A673 (cell line): ENCODE data around the gene CYLD. TPM values are rescaled to one million over a fixed set of nuclear protein-coding genes. Genes with fewer than 3 reads are reported as not detected.

Experiments used
- BruUV-seq: library from RNA; stranded (reverse); fragments of 400-500 nt; replicated peaks from 2 replicates; lab custom pipeline; 2021; lab: Mats Ljungman, UMichigan
- CTCF ChIA-PET: fragments of 300-600 bp; sonication (Branson Sonifier 250); formaldehyde crosslinking; loops from one replicate; lab custom pipeline; 2022; ENCODE audit warnings: antibody characterized with exemption; lab: Charles Lee
- POLR2A ChIA-PET: fragments of 300-600 bp; sonication (Branson Sonifier 250); formaldehyde crosslinking; loops from one replicate; lab custom pipeline; 2022; ENCODE audit warnings: antibody characterized with exemption; ENCODE audit not compliant: low non-redundant PET; lab: Charles Lee
- DNase-seq: peaks from one replicate; pipeline ENCODE4 v3.0.0-alpha.2; 2015; ENCODE audit warnings: low spot score
- H3K27ac ChIP-seq: fragments of 200-600 bp; sonication (generic); 2 replicates; pipeline ENCODE4 v1.5.1; 2016; ENCODE audit warnings: mixed run types, low read depth, mild to moderate bottlenecking, mixed read lengths, antibody characterized with exemption, low read length; ENCODE audit not compliant: poor library complexity, severe bottlenecking
- H3K27me3 ChIP-seq: fragments of 200-600 bp; sonication (generic); replicated peaks from 2 replicates; pipeline ENCODE4 v1.6.1; 2017; ENCODE audit warnings: mixed run types, low read depth, mild to moderate bottlenecking, mixed read lengths, antibody characterized with exemption, low read length; ENCODE audit not compliant: insufficient read depth, poor library complexity
- H3K36me3 ChIP-seq: fragments of 200-600 bp; sonication (generic); 2 replicates; pipeline ENCODE4 v1.6.1; 2016; ENCODE audit warnings: mixed run types, mild to moderate bottlenecking, mixed read lengths, antibody characterized with exemption, low read length; ENCODE audit not compliant: insufficient read depth, poor library complexity, severe bottlenecking
- H3K4me1 ChIP-seq: fragments of 200-600 bp; sonication (generic); 2 replicates; pipeline ENCODE4 v1.6.1; 2017; ENCODE audit warnings: mixed run types, mild to moderate bottlenecking, mixed read lengths, antibody characterized with exemption, low read length; ENCODE audit not compliant: insufficient read depth, poor library complexity, severe bottlenecking
- H3K4me3 ChIP-seq: fragments of 200-600 bp; sonication (generic); 2 replicates; pipeline ENCODE4 v1.5.1; 2016; ENCODE audit warnings: low read depth, mixed run types, mild to moderate bottlenecking, mixed read lengths, low read length; ENCODE audit not compliant: poor library complexity, severe bottlenecking
- H3K9me3 ChIP-seq: fragments of 200-600 bp; sonication (generic); 2 replicates; pipeline ENCODE4 v1.6.1; 2016; ENCODE audit warnings: mixed run types, low read depth, mild to moderate bottlenecking, mixed read lengths, antibody characterized with exemption, low read length; ENCODE audit not compliant: poor library complexity, severe bottlenecking
- EZH2 ChIP-seq: fragments of 200-600 bp; sonication (generic); IDR thresholded peaks from 2 replicates; pipeline ENCODE4 v1.6.1; 2017; ENCODE audit warnings: borderline replicate concordance, low read depth, mild to moderate bottlenecking, mixed read lengths, antibody characterized with exemption, low read length; ENCODE audit not compliant: poor library complexity, severe bottlenecking
- intact Hi-C: fragments of 100-400 bp; cut with micrococcal nuclease; formaldehyde crosslinking; loops from one replicate; pipeline ENCODE4 v1.10.0; 2022; ENCODE audit not compliant: unreplicated experiment
- total RNA-seq: library from RNA; stranded (reverse); gene quantifications from 2 replicates; pipeline ENCODE4 v1.2.3, GENCODE V29; 2021
- TF ChIP-seq, protein P1 (sequence below): fragments of 300-800, 200-600 bp; sonication (generic); conservative IDR thresholded peaks from 2 replicates; pipeline ENCODE4 v1.5.1; 2017; ENCODE audit warnings: low read depth, mild to moderate bottlenecking, antibody characterized with exemption, low read length, moderate library complexity, mixed read lengths

Gene CYLD
- total RNA-seq, 1 experiment from 2014 or later, result 6.3 TPM

GRCh38 chr16:50739031-50739430 is 2.9 kb upstream of the CYLD start:
- TF ChIP-seq EZH2, result no peak
- ChIA-PET POLR2A (no interaction called here), CTCF (no interaction called here)
- no peaks in the 10 kb centered on the region for H3K36me3 ChIP-seq
- no peak overlapping the region for H3K27ac ChIP-seq
- no peaks in the 10 kb centered on the region for H3K9me3 ChIP-seq
- no peaks in the 10 kb centered on the region for H3K4me1 ChIP-seq
- intact Hi-C loops, result no loop called here
- no peak overlapping the region for H3K4me3 ChIP-seq
- no peak for DNase-seq
- H3K27me3 ChIP-seq, result peaks cover 31% of the 10 kb centered on the region
- no TSS peak for BruUV-seq

GRCh38 chr16:50740736-50741135 is 1.1 kb upstream of the CYLD start:
- DNase-seq, result no peak
- ChIA-PET CTCF (no interaction called here), POLR2A (no interaction called here)
- intact Hi-C loops, result no loop called here
- Histone ChIP-seq H3K9me3 (no peaks in the 10 kb centered on the region), H3K27ac (no peak overlapping the region), H3K4me1 (no peaks in the 10 kb centered on the region), H3K27me3 (peaks cover 23% of the 10 kb centered on the region), H3K36me3 (no peaks in the 10 kb centered on the region), H3K4me3 (no peak overlapping the region)
- no peak for TF ChIP-seq EZH2
- TF ChIP-seq, protein P1, sequence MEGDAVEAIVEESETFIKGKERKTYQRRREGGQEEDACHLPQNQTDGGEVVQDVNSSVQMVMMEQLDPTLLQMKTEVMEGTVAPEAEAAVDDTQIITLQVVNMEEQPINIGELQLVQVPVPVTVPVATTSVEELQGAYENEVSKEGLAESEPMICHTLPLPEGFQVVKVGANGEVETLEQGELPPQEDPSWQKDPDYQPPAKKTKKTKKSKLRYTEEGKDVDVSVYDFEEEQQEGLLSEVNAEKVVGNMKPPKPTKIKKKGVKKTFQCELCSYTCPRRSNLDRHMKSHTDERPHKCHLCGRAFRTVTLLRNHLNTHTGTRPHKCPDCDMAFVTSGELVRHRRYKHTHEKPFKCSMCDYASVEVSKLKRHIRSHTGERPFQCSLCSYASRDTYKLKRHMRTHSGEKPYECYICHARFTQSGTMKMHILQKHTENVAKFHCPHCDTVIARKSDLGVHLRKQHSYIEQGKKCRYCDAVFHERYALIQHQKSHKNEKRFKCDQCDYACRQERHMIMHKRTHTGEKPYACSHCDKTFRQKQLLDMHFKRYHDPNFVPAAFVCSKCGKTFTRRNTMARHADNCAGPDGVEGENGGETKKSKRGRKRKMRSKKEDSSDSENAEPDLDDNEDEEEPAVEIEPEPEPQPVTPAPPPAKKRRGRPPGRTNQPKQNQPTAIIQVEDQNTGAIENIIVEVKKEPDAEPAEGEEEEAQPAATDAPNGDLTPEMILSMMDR, result no peak
- no TSS peak for BruUV-seq

DNA sequence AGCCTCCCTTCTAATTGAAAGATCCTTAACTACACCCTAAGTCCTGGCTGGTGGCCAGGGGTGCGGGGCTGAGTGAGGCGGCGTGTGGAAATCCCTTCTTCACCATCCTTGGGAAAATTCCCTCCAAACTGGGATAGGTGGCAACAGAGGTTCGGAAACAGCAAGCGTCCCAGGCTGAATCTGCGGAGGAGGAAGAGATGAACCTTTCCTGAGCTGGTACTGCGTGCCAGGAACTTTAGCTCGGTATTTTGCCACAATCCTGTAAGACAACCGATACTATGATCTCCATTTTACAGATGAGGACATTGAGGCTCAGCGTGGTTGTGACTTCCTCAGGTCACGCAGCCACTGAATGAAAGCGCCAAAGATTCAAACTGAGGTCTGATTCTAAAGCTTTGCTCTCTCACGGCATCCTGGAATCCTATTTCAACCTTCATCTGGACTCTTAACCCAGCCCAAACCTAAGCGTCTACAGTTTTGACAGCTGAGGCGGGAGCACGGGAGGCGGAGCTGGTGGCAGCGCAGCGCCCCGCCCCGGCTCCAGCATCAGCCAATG is 583 bp upstream of the CYLD start:
- peaks cover 19% of the 10 kb centered on the region for H3K27me3 ChIP-seq
- ChIA-PET CTCF (no interaction called here), POLR2A (no interaction called here)
- no peaks in the 10 kb centered on the region for H3K36me3 ChIP-seq
- no peaks in the 10 kb centered on the region for H3K9me3 ChIP-seq
- no peak overlapping the region for H3K27ac ChIP-seq
- TF ChIP-seq, protein P1, result no peak
- no peak for TF ChIP-seq EZH2
- peak overlapping the region; percentile 65 for H3K4me3 ChIP-seq
- H3K4me1 ChIP-seq, result no peaks in the 10 kb centered on the region
- intact Hi-C loops, result no loop called here
- DNase-seq, result no peak
- BruUV-seq, result no TSS peak
